H4 (cell line): ENCODE results near the gene ST7. TPM values are rescaled to one million over a fixed set of nuclear protein-coding genes. Genes with fewer than 3 reads are reported as not detected.

Experiments used
- DNase-seq: peaks from one replicate; pipeline ENCODE4 v3.0.0-alpha.2; 2015; ENCODE audit warnings: low spot score
- total RNA-seq: library from RNA; depleted of rRNA; stranded (reverse); fragments of >200 nt; shearing (Covaris generic); gene quantifications from 2 replicates; pipeline ENCODE4 v1.2.3, GENCODE V29; 2014

The ST7 gene
- total RNA-seq, 1 experiment from 2014 or later: 27.6 TPM

DNA sequence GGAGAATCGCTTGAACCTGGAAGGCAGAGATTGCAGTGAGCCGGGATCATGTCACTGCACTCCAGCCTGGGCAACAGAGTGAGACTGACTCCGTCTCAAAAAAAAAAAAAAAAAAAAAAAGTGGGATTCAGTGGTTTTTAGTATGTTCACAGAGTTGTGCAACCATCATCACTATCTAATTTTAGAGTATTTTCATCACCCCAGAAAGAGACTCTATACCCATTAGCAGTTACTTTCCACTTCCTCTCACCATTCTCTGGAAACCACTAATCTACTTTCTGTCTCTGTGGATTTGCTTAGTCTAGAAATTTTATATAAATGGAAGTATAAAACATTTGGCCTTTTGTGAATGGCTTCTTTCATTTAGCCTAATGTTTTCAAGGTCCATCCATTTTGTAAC lies 113.4 kb downstream of the ST7 start:
- DNase-seq: no peak

DNA sequence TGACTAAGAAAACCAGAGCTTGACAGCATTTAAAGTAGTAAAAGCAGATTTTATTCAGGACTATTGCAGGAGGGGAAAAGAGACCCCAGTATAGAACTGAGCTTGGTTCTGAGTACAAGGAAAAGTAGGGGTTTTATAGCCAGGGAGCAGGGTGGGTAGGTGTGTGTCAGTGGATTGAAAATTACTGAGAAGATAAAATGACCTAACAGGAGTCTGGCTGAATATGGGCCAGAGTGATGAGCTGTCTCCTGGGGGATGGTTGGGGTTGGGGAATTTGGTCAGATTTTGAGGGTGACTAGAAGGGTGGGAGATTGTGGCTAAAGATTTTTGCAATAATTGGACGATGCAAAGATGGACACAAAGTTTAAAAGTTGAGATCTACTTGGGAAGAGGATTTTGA lies 114.0 kb downstream of the ST7 start:
- DNase-seq: no peak

DNA sequence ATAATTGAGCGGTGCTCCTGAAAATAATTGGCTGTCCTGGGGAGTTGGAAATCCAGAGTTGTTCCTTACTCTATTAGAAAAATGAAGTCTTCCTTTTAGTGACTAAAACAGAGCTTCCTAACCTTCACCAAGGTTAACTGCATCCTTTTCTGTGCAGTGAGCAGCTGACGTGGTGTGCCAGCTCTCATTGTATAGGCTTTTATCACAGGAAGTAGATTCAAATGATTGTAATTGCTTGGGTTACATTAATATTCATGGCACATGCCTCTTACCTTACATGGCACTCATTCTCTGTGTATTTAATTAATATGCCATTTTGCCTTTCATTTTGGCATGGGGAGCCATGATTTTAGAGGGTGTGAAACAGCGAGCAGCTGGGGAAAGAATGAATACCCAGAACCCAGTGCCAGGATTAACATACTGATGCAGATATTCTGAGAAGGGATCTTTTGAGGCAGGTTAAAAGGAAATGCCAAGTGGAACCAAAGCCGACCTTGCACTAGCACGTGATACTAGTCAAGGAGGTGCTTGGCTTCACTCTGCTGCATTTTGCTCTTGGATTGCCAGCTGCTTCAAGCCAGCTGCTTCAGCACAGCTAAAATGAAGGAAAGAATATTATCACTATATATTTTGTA lies 115.3 kb downstream of the ST7 start:
- DNase-seq: no peak

DNA sequence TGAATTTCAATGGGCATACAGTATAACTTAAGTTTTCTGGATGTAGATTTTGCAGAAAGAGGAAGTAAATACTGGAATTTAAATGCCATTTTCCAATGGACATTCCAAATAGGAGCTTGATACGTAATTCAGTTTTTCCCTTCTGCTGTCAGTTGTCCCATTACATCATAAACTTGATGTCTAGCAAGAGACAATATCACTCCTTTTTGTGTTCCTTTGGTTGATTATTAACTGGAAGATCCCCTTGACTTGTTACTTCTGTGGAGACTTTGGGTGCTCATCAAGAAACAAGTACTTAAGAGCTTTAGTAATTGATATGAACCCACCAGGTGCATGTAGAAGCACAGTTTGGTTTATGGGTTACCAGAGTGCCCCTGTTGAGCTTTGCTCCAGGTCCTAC lies 116.1 kb downstream of the ST7 start:
- DNase-seq: no peak

DNA sequence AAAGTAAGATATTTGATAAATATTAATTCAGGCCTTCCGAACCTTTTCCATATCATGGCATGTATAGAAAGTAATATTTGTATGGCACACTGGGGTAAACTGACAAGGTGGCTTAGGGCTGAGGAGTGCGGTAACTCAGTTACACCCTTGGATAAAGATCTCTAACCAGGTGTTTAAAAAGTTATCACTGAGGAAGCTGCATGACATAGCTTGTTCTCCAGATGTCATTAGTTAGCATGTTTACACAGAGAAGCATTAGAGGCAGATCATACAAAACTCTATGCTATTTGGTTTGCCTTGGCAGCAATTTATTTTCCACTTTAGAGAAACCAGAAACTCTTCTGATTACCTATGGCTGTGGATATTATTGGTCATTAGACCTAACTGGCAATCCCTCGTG lies 118.2 kb downstream of the ST7 start:
- DNase-seq: no peak

DNA sequence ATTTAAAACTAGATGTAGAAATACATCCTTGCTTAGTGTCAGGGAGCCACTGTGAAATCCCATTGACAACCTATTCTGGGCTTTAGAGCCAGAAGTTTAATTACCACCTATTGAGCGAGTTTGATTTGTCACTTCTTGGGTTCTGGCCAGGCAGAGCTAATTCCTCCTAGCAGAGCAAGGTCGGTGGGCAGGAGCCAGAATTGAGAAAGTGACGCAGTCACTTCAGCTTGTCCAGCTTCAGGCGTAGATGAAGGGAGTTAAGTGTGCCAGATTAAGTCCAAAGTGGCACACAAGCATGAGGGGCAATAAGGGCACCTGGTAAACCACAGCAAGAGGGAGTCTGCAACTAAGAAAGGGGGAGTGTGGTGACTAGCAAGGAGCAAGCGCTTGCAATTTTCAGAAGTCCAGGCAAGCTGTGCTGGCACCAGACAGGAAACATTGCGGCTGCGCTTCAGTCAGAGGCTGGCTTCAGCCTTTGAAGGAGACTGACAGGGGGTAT lies 119.4 kb downstream of the ST7 start:
- DNase-seq: peak; percentile 60

DNA sequence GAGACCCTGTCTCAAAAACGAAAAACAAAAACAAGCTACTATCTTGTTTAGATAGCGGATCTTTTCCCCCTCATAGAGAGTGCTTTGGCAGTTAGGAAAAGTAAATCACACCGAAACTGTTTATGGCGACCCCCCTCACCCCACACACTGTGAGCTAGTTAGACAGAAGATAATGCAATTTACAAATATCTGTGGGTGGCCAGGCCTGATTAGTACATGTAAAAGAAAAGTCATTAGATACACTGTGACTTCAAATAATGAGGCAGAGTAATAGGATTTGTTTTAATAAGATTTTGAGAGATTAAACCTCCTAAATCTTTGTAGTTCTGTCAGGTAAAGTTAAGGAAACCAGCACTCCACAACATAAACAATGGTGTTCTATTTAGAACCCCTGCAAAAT lies 121.1 kb downstream of the ST7 start:
- no peak for DNase-seq

DNA sequence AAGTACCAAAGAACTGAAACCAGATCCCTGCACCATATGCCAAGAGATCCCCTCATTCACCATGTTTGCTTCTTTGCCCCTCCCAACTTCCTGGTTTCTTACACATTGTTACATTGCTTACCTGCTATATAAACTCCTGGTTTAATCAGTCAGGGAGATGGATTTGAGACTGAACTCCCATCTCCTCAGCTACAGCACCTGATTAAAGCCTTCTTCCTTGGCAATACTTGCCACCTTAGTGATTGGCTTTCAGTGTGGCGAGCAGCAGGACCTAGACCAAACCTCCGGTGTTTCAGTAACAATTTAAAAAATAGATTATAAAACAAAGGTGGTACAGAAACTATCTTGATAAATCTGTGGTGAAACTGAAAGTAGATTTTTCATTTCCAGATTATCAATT lies 122.6 kb downstream of the ST7 start:
- no peak for DNase-seq

DNA sequence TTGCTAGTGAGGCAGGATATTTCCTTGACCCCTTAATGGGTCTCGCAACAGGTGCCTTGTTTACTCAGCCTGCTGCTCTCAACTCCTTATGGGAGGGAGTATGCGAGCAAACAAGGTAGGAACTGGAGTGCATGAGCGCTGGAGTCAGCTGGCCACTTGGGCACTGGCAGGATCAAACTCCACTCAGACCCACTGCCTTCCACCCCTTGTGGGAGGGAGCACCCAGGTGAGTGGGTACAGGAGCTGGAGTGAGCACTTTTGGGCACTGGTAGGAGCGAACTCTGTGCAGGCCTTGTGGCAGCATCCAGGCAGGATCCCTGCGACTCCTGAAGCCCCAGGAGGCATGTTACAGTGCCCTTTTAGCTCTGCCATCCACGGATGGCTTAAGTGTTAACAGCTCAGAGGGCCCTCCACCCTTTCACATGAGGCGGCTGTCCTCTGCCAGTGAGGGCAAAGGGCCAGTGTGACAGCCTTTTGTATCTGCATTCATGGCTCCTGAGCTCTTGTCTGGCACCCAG lies 123.2 kb downstream of the ST7 start:
- DNase-seq: no peak

DNA sequence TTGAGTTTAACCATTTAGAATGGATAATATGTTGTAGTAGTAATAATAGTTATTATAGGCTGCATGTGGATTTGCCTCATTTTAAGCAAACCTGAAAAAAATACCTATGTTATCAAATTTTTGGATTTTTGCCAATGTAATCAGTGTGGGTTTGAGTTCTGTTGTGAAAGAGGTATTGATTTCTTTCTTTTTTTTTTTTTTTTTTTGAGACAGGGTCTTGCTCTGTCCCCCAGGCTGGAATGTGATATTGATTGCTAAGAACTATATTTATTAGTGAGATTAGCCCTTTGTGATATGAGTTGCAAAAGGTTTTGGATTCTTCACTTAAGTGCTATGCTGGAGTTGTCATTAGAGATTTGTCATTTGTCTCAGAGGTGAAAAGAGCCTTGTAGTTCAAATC lies 124.4 kb downstream of the ST7 start:
- DNase-seq: no peak

DNA sequence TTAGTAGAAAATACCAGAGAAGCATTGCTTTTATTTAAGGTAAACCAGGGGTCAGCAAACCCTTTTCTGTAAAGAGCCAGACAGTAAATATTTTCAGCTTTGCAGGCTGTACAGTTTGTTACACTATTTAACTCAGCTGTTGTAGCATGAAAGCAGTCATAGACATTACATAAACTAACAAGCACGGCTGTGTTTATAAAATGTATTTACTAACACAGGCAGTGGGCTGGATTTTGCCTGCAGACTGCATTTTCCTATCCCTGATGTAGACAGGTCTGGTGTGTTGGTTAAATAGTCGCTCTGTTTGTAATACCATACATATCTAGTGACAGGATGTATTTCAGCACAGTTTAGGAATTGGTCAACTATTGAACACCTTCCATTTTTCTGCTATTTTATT lies 129.3 kb downstream of the ST7 start:
- DNase-seq: peak; percentile 41

DNA sequence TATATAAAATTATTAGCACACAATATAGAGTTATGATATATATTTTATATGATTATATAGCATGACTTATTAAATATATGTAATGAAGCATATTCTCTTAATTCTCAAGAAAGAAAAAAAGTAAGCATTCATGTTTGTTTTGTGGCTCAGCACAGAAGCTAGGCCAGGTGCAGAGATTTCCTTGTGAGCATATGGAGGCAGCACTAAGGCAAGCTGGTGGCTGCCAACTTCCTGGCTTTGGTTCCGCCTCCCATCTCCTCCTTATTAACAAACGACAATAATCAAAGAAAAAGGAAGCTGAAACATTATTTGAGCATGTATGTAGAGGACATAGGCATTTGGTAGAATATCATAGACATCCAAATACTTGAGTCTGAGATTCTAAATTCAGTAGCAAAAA lies 130.3 kb downstream of the ST7 start:
- DNase-seq: no peak

DNA sequence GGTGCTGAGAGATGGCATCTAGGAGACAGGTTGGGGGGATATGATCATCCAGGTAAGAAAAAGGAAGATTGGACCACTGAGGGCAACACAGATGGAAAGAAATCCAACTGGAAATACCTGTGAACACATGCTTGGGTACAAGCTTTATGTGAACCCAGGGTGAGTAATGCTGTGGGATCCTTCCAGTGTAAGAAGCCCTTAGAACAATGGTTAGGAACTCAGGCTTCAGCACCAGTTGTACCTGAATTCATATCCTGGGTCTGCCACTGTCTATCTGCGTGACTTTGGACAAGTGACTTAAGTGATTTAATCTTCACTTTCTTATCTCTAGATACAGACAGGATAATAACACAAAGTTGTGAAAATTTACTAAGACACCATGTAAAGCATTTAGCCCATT lies 131.0 kb downstream of the ST7 start:
- DNase-seq: no peak

DNA sequence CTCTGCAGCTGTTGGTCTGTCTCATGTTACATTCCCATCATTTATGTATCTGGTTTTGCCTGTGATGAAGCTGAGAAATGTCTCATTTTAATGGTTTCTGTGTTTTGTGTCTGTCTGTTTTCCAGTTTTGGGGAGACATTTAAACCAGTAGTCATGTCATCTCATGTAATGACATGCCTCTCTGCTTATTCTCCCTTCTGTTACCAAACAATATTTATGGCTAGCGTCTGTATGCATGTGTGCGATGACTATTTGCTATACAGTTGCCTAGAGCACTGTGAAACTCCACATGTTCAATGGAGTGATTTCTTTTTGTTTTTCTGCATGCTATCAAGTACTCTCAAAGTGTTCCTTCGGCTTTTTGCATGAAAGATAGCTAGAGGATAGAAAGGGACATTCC lies 132.0 kb downstream of the ST7 start:
- DNase-seq: no peak

DNA sequence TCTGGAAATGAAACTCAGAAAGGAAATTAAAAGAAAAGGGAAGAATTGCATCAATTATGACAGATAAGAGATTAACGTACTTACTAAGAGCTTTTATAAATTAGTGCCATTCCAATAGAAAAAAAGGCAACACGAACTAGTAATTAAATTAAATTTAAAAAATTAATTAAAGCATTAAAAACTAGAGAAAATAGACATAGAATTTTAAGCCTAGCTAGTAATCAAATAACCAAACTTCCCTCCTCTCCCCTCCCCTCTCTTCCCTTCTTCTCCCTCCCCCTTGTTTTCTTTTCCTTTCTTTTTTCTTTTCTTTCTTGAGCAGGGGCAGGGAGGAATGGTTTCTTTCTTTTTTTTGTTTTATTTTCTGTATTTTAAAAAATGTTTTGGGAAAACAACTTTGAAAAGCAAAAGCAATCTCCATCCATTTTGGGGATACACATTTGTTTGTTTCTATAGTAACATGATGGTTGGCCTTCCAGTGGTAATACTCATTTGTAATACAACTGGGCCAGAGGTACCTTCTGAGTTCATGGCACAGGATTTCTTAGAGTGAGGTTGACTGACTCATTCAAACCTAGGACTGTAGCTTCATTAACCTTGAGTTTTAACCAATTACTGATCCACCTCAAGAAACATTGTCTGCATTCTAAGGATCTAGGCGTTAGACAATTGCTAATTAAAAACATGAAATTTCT lies 132.6 kb downstream of the ST7 start:
- peak; percentile 21 for DNase-seq

DNA sequence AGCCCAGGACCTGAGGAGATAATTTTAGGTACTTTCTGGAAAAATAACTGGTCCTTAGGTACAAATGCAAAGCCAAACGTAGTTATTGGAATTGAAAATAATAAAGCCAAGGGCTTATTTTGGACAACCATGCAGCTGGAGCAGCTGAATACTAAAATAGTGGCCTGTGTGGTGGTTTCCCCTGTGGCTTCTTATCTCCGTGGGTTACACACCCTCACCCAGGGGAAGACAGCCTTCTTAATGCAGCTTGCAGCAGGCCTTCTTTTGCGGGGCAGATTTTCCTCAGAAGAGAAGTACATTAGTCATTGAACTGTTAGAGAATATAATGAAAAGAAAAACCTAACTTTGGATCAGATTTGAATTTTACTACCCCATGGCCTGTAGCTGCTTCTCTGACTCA lies 133.5 kb downstream of the ST7 start:
- no peak for DNase-seq

DNA sequence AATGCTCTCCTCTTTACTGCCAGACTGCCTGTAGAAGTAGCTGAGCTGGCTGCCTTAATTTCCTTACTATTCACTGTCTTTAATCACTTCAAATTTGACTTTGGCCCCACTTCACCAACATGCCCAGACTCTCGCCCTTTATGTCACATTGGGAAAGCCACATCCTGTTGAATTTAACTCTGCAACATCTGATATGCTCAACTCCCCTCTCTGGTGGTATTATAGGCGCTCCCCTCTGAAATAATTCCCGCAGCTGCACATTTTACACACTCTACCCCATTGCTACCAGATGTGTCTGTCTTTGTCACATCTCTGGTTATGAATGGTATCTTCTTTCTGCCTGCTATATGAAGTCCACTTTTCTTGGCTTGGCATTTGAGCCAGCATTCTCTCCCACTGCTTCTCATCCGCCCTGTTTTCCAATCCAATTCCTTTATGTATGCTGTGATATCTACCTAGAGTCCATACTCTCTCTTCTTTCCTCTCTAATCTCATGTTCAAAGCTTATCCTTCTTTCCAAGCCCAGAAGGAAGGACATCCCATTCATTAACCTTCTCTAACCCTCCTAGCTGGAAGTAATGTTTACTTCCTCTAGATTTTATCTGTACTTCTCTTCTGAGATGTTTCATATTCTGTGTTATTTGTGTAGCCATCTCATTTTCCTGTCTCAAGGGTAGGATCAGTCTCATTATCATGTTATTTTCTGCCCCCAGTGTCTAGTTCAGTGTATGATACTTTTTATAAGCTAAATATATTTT lies 134.5 kb downstream of the ST7 start:
- peak; percentile 33 for DNase-seq

DNA sequence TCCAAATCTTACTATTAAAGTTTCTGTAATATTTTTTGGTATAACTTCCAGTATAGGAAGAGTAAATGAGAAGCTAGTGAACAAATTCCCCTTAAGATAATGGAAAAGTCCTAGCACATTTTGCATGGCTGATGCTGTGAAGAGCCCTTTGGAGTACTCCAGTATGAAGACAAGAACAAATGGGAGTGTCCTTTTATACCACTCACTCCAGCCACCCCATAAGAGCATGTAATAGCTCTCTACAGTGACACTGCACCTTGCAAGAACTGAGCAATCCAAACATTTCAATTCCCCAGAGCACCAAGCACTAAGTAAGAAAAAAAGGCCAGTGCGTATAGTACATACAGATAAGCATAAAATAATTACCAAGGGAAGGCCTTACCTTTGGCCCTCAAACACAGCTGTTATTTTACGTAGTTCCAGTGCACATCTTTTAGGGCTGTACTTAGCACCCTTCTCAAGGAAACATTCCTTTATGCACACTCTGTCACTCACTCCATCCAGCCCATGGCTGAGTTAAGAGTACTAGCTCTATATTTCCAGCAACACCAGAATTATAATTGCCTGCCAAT lies 135.4 kb downstream of the ST7 start:
- DNase-seq: no peak

DNA sequence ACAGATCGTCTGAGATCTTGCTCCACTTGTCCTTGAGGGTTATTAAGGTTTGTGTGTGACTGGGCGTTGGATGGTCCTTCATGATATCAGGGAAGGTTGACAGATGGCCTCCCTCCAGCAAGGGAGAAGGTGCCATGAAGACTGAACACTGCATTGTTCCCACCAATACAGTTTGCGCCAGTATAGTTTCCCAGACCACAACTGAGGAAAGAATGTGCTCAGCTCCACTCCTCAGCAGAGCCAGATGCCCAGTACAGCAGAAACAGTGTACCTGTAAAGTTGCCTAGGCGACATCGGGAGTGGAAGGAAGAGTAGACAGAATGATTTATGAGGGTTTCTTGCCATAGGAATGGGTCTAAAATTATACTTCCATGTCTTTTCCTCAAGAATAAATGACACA lies 137.5 kb downstream of the ST7 start:
- DNase-seq: no peak

DNA sequence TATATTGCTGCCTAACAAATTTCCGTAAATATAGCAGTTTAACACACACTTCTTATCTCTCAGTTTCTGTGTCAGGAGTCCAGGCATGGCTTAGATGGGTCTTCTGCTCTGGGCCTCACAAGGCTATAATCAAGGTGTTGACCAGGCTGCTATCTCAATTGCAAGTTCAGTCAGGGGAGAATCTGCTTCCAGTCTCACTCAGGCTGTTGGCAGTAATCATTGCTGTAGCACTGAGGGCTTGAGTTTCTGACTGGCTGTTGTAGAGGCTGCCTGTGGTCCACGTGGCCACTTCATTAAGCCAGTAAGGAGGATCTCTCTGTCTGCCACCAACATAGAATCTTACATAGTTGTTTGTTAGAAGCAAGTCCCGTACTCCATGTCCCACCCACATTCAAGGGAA lies 138.4 kb downstream of the ST7 start:
- DNase-seq: no peak

DNA sequence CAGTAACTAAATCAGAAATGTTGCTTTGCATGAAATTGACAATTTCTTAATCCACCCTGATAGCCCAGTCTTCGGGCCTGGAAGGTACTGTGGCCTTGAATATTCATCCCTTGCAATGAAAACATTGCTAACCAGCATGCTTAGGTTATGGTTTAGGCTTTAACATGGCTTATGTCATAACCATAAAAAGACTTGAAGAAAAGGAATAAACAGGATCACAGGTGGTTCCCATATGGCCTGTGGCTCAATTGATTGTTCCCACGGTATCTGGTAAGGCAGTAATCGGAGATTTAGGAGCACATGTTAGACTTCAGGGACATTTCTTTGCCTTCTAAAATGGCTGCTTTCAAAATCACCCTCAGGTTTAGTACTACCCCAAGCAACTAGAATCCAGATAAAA lies 139.5 kb downstream of the ST7 start:
- no peak for DNase-seq

DNA sequence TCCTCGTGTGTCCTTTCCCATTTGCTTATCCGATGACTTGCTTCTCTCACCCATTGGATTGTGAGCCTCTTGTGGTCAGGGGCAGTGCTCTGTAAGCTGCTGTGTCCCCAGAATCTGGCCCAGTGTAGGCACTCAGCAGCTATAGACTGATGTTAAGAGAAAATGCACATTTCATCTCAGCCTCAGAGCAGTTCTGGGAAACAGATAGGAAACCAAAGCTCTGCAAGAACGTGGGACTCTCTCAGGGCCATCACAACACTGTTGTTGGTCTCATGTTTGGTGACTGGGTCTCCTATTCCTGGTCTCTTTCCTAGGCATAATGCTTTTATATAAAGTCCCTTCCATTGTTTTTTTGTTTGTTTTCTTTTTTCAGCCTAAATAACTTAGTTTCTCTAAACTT lies 141.2 kb downstream of the ST7 start:
- no peak for DNase-seq
